22Rv1 (cell line): ENCODE measurements around the gene CARMIL1.

Experiments
- H3K27ac ChIP-seq: fragments of 450-650 bp; 2 replicates; pipeline ENCODE4 v1.5.1; 2017
- ZFX ChIP-seq: fragments of 450-650 bp; IDR thresholded peaks from 2 replicates; pipeline ENCODE4 v1.6.1; 2017; ENCODE audit warnings: antibody characterized with exemption, borderline replicate concordance
- TF ChIP-seq, protein P1 (sequence below): fragments of 450-650 bp; IDR thresholded peaks from 2 replicates; pipeline ENCODE4 v1.5.1; 2017; ENCODE audit warnings: mild to moderate bottlenecking

The CARMIL1 gene

GRCh38 chr6:25354078-25354932 lies 75.1 kb downstream of the CARMIL1 start:
- no peak for TF ChIP-seq ZFX
- TF ChIP-seq, protein P1, sequence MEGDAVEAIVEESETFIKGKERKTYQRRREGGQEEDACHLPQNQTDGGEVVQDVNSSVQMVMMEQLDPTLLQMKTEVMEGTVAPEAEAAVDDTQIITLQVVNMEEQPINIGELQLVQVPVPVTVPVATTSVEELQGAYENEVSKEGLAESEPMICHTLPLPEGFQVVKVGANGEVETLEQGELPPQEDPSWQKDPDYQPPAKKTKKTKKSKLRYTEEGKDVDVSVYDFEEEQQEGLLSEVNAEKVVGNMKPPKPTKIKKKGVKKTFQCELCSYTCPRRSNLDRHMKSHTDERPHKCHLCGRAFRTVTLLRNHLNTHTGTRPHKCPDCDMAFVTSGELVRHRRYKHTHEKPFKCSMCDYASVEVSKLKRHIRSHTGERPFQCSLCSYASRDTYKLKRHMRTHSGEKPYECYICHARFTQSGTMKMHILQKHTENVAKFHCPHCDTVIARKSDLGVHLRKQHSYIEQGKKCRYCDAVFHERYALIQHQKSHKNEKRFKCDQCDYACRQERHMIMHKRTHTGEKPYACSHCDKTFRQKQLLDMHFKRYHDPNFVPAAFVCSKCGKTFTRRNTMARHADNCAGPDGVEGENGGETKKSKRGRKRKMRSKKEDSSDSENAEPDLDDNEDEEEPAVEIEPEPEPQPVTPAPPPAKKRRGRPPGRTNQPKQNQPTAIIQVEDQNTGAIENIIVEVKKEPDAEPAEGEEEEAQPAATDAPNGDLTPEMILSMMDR: no peak
- no peak overlapping the region for H3K27ac ChIP-seq

DNA sequence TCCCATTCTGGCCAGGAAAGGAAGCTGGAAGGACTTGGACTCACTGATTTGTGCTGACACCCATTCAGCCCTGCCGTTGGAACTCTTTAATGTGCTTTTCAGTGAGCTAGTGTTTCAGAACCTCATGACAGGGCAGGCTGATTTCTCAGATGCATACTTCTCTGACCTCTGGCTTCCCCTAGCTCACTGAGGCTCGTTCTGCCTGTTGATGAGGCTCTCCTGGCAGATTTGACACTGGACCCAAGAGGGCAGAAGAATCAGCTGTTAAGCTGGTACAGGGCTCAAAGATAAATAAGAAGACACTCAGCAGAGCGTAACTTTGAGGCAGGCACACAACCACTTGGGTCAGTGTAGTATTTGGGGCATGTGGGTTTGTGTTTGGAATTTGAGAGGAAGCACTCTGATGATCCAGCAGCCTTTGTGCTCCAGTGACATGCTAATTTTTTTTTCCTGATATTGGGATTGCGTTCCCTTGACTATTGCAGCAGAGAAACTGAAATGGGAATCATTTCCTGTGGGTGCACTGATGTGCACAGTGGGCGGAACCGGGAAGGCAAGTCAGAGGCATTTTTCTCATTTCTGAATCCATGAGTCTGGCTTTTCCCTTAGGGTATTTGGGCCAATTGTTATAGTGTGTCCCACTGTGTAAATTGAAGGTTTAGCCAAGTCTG lies 80.2 kb downstream of the CARMIL1 start:
- TF ChIP-seq, protein P1: no peak
- TF ChIP-seq ZFX: no peak
- H3K27ac ChIP-seq: peak overlapping the region; percentile 17; the same call in 1 of the 2 replicates

DNA sequence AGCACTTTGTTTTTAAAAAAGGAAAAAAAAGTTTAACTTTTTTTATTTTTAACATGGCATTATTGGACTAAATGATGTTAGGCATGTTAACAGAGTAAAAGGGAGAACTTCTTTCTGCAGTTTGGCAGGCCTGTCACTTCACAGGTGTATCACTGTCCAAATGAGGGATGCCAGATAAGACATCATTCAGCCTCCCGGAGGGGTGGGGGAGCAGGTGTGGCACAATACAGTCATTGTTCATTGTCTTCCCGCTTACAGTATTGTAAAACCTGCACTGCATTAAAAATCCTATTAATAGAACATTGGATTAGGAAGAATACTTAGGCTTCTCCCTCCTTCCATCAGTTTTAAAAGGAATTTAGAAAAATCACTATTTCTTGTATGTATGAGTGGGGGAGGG lies 80.7 kb downstream of the CARMIL1 start:
- H3K27ac ChIP-seq: peak overlapping the region; percentile 17; the same call in 1 of the 2 replicates
- TF ChIP-seq, protein P1: no peak
- TF ChIP-seq ZFX: no peak

DNA sequence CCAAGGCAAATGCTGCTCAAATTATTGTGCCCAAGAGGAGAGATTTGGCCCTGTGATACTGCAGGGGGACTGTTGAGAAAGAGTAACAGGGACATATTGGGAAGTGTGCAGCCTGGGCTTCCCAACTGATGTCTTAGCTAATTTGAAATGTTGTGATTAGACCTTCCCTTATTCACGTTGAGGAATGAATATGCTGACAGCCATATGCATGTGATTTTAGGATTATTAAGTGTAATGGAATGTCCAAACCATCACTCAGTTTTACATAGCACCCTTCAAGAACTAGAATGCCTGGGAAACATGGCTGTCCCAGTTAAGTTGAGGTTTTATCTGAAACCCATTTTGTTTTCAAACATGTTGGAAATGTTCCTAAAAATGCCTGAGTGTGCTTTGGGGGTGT lies 81.4 kb downstream of the CARMIL1 start:
- H3K27ac ChIP-seq: peak overlapping the region; percentile 17; the same call in 1 of the 2 replicates
- TF ChIP-seq ZFX: no peak
- TF ChIP-seq, protein P1: no peak

DNA sequence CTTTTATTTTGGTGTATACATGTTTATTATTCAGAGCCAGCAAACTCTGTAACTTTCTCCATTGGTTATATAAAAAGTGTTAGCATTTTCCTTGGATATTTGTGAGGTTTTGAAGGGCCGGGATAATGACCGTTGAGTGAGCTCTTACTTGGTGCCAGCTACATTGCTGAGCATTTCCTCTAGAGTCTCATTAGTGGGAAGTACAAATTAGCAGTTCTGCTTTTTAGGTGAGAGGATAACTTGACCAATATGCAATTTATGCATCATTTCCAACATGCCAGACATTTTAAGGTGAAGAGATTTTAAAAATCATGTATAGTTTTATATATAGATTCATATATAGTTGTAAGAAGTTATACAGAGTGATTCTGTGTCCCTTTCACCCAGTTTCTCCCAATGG lies 84.3 kb downstream of the CARMIL1 start:
- TF ChIP-seq, protein P1: no peak
- no peak for TF ChIP-seq ZFX
- no peak overlapping the region for H3K27ac ChIP-seq

DNA sequence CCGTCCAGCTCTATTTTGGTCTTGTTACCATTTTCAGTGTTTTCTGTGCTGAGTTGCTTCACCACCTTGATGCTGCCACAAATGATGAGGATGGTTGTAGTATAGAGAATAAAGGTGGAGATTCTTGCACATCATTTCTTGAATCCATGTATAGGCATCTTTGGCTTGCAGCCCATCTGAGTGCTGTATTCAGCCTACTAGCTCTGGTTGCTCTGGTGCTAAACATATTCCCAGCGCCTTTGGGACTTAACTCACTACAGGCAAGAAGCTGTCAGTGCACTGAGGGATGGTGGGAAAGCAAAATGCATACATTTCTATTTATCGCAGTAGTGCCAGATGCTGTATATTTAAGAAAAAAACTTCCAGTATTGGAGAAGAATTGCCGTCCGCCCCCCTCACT lies 86.0 kb downstream of the CARMIL1 start:
- H3K27ac ChIP-seq: no peak overlapping the region
- TF ChIP-seq ZFX: no peak
- TF ChIP-seq, protein P1: no peak
